ENCODE measurements around the gene CNTN1. TPM values are rescaled to one million over a fixed set of nuclear protein-coding genes. Genes with fewer than 3 reads are reported as not detected.

Gene CNTN1
- total RNA-seq, 1 donor from 2014 or later: 11.7 TPM

- no peak for DNase-seq (ENCODE audit: low spot score)
Observed at GRCh38 chr12:40768125-40768864, 76.1 kb downstream of the CNTN1 start.

GRCh38 chr12:40769846-40770245 lies 77.6 kb downstream of the CNTN1 start:
- no peak for DNase-seq (ENCODE audit: low spot score)

GRCh38 chr12:40770781-40771180 lies 78.5 kb downstream of the CNTN1 start:
- no peak for DNase-seq (ENCODE audit: low spot score)

GRCh38 chr12:40775661-40776060 lies 83.4 kb downstream of the CNTN1 start:
- no peak for DNase-seq (ENCODE audit: low spot score)

DNA sequence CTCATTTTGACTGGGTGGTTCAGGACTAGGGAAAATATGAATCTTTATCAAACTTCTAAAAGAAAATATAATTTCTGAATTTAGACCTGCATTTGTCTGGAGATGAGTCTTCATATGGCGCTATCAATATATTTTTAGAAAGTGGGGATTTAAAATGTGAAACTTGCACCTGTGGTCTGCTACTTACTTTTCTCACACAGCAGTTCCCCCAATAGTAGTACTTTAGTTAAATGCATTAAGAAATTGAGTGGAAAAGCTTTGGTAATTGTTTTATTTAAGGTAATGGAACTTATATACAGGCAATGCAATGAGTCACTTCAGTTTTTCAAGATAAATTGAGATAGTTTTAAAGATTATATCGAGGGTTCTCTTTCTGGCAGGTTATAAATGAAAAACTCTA lies 91.9 kb downstream of the CNTN1 start:
- no peak for DNase-seq (ENCODE audit: low spot score)

DNA sequence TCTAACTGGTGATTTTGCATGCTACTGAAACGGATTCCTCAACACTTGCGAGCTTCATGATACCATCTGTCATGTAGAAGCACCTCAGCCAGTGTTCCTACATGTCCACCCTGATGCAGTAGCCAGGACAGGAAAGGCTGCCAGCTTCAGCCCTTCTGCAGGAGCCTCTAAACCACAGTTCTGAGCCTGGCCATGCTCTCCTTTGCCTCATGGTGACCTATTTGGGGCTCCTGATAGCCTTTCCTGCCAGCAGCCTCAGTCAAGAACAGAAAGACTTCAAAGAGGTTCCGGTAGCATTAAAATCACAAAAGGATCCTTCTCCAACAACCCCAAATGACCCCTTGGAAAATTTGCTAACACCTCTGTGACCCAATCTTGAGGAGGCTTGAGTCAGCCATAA lies 96.0 kb downstream of the CNTN1 start:
- DNase-seq (ENCODE audit: low spot score): no peak

DNA sequence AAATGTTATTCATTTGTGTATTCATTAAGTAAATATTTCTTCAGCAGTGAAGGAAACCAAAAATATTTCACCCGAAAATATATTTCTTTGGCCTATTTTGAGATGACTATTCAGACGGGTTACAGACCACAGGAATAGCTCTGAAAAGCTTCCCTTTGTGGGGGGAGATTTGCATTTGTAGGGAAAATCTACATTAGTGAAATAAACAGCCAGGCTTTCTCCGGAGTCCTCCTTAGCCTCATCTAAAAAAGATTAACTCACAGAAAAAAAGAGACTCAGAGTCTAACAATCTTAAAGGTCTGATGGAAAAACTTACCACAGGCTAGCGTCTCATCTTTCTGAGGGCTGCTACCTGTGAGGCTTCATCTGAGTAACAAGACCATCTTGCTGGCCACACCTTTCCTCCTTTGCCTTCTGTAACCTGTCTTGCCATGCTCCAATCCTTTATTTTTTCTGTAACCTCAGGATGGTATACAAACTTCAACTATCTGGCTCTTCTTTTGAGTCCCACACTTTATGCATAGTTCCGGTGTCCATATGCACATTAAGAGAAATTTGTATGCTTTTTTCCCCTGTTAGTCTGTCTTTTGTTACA lies 100.7 kb downstream of the CNTN1 start:
- DNase-seq (ENCODE audit: low spot score): no peak

GRCh38 chr12:40793471-40793870 lies 101.2 kb downstream of the CNTN1 start:
- no peak for DNase-seq (ENCODE audit: low spot score)

DNA sequence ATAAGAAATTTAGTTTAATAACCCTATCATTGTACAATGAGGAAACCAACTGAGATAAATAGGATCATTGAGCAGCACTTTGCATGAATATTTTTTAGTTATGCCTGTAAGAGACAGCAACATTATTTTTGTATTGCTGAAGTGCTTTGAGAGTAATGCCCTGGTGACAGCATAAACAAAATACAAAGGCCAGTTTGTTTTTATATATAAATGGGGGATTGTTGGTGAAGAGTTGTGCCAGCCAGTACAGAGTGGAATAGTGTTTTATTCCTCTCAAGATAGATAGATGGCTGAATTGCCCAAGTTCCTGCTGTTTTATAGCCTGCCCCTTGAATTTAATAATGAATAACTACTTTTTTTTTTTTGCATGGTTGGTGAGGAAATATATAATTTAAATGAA lies 101.8 kb downstream of the CNTN1 start:
- no peak for DNase-seq (ENCODE audit: low spot score)

DNA sequence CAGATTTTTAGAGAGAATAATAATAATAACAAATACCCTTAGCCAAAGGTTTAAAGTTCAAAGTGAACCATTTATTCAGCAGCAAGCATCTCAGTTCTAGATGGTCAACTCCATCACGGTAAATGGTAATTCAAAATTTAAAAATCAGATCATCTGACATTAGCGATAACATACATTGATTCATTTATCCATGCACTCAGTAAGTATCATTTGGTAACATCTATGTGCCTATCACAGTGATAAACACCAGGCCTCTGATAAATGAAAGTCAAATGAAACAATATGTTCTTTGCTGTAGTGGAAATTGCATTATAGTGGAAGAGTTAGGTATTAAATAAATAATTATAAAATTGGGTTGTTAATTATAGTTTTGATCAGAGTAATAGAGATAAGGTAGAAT lies 108.8 kb downstream of the CNTN1 start:
- DNase-seq (ENCODE audit: low spot score): no peak

- no peak for DNase-seq (ENCODE audit: low spot score)
Observed at GRCh38 chr12:40801861-40802260, 109.6 kb downstream of the CNTN1 start.

- DNase-seq (ENCODE audit: low spot score): no peak
Observed at GRCh38 chr12:40802656-40803055, 110.4 kb downstream of the CNTN1 start.

- DNase-seq (ENCODE audit: low spot score): no peak
Observed at GRCh38 chr12:40819436-40820108, 127.3 kb downstream of the CNTN1 start.

DNA sequence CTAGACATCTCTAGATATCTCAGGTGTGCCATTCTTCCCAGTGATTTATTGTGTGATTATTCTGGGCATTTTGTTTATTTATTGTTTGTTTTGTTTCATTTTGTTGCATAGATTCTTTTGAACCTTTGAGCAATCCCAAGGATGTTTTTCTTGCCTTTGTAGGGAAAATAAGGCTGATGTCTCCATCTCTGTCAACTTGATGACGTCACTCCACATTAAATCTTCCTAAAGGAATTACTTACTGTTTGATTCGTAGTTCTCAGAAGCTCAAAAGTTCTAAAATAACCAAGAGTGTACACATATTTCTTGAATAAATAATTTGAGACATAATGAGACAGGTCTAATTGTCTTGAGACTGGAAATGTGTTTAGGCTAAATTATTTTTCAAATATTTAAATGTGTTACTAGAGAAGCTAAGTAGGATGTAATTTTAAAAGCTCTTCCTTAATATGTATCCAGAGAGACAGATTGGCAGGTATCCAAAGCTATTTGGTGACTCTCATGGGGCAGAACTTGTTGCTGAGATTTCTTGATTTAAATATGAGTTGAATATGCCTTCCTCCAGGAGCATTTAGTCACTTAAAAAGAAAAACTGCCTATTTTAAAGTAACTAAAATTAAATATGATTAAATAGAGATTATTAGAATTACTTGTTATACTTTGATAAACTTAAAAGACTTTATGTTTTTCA lies 128.7 kb downstream of the CNTN1 start:
- DNase-seq (ENCODE audit: low spot score): no peak

GRCh38 chr12:40825156-40825555 lies 132.9 kb downstream of the CNTN1 start:
- no peak for DNase-seq (ENCODE audit: low spot score)

- DNase-seq (ENCODE audit: low spot score): no peak
Observed at GRCh38 chr12:40827683-40828592, 135.7 kb downstream of the CNTN1 start.

DNA sequence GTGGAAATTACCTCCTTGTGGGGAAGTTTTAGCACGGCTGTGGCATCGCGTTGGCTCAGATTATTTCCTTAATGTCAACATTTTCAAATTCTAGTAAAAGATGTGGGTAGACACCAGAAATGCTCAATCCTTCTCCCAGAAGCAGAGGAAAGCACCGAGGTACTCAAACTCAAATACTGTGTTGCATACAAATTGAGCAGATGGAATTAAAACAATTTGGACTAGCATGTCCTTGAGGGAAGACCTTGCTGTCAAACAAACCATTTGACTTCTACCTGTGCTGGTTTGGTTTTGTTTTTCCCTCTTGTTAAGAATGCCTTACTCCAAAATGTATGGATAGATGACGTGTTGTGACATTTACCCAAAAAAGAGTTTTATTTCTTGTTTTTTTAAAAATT lies 136.4 kb downstream of the CNTN1 start:
- no peak for DNase-seq (ENCODE audit: low spot score)

DNA sequence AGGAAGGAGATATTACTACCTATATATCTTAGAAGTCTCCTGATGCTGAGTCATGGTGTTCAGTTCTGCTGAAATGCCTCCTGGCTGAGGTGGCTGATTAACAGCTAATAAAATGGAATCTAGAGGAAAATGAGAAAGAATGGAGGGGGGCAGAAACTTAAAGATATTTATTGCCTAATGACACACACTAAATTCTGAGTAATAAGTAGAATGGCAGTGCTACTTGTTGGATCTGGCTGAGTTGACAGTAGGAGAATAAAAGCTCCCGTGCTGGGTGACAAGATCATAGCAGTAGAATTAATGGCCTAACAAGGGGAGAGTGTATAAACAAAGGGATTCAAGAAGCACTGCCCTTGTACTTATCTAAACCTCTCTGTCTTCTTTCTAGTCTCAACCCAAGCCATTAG lies 137.5 kb downstream of the CNTN1 start:
- DNase-seq (ENCODE audit: low spot score): no peak

GRCh38 chr12:40831916-40832315 lies 139.7 kb downstream of the CNTN1 start:
- DNase-seq (ENCODE audit: low spot score): no peak

GRCh38 chr12:40832668-40833067 lies 140.4 kb downstream of the CNTN1 start:
- no peak for DNase-seq (ENCODE audit: low spot score)

DNA sequence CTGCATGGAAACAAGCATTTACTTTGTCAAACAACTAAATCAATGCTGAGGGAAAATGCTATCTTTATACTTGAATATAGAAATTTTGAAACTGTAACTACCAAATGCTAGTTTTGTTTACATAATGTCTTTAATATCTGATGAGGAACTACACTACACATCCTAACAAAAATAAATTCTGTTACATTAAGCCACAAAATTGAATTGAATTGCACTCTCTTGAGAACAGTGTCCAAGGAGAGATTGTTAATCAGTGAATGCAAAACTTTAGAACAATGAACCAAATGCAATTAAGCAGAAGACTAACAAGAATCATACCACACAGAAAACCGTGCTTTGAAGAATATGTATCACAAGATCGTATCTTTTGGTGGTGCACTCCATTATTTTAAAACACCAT lies 141.6 kb downstream of the CNTN1 start:
- DNase-seq (ENCODE audit: low spot score): no peak

DNA sequence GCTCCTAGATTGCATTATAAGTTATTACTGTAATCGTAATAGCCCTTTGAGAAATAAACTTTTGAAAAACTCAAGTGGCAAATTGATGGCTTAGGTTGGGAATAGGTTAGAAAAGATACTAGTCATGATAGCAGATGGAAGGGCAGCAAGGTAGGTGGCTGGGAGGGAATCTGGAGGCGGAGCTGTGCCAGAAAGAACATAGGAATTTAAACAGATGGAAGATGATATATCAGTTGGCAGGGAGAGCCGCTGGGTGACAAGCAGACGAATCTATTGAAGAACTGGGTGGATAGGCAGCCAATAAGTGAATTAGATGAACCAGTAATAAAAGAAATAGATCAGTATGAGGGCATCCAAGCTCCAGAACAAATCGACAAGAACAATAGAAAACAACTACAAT lies 142.1 kb downstream of the CNTN1 start:
- DNase-seq (ENCODE audit: low spot score): no peak
